ENCODE results near the gene PCDHB2. TPM values are rescaled to one million over a fixed set of nuclear protein-coding genes. Genes with fewer than 3 reads are reported as not detected.

PCDHB2 gene
- 1.7 and 3.8 TPM in 2 replicates for total RNA-seq

DNA sequence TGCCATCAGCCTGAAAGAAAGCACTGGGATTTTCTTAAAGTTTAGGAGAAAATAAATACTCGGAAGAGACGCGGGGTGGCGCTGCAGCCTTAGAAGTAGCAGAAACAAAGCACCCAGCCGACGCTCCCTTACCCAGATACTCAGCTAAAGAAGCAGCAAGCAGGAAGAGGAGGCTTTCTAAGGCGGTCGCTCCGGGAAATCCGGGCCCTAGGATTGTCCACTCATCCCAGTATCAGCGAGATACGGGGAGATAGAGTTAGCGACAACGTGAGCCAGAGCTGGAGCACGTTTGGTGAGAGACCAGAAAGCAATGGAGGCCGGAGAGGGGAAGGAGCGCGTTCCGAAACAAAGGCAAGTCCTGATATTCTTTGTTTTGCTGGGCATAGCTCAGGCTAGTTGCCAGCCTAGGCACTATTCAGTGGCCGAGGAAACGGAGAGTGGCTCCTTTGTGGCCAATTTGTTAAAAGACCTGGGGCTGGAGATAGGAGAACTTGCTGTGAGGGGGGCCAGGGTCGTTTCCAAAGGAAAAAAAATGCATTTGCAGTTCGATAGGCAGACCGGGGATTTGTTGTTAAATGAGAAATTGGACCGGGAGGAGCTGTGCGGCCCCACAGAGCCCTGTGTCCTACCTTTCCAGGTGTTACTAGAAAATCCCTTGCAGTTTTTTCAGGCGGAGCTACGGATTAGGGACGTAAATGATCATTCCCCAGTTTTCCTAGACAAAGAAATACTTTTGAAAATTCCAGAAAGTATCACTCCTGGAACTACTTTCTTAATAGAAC lies at the start of gene PCDHB2:
PCDHB2 (plus strand) TSS at position 135 of the 782 bp plus-strand sequence; CDS start at position 311, 176 bp downstream.

DNA sequence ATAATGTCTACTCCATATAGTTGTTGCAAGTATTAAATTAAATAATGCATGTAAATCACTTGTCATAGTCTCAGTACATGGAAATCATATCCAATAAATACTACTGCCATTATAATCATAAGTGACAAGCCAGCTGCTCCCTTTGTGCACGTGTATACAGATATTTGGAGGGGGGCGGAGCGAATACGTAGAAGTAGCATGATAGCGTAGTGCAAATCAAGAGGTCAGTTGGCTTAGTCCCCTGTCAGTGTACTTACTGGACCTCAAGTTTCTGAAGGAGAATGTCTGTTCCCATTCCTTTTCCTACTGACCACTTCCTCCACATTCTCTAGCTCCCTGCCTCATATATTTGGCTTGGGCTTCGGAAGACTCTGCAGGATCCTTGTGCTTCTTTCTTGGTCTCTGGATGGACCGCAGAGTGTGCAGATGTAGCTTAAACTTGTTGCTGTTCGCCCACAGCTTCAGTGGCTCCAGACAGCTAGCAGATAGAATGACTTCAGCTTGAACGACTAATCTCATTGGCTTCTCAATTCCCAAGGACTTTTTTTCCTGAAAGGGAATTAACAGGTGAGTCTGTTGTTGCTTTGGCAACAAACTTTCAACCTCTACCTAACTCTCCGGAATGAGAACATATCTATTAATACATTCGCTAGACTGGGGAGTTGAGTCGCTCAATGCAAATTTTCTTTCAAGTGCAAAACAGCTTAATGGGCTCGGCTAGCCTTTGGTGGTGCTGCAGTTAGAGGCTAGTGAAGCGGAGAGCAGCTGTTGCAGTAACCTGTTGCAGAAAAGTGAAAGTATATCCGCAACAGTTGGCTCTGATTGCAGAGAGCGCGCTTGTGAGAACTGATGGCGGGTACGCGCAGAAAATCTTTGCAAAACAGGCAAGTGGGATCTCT lies 43.5 kb upstream of the PCDHB2 start, which contains the start of gene PCDHB1:
PCDHB1 (plus strand) TSS at position 753 of the 899 bp plus-strand sequence; CDS start at position 850, 97 bp downstream.

DNA sequence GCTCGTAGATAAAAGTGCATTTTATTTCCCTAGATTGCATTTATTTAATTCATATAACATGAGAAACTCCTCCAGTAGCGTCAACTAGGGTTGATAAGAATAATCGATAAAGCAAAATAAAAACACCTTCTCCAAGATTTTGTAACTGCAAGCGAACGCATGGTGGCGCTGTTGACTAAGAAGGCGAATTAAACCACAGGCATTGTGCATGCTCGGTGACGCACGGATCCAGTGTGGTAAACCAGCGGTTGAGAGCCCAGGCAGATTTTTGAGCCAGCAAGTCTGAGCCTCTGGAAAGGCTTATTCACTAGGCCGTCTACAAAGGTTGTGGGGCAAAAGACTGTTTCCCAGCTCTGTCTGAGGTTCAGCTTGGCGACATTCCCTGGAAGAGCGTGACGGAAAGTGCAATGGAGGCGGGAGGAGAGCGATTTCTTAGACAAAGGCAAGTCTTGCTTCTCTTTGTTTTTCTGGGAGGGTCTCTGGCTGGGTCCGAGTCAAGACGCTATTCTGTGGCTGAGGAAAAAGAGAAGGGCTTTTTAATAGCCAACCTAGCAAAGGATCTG lies 5.9 kb downstream of the PCDHB2 start, which contains the start of gene PCDHB3:
PCDHB3 (plus strand) TSS at position 231 of the 563 bp plus-strand sequence; CDS start at position 408, 177 bp downstream.

DNA sequence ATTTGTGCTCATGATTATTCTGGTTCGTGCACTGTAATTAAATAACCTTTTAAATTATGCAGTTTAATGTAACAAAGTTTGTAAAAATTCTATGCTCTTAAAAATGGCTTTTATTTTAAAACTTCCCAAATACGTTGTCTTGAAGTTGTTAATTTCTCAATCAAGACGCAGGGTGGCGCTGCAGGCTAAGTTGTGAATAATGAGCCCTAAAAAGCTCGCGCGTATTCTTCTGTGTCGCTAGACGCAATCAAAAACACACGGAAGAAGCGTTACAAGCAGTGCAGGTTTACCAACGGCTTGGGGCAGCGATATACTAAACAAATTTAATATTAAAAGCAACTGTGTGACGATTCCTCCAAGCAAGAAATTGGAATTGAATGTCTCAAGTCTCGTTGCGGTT lies 27.1 kb downstream of the PCDHB2 start, which contains the start of gene PCDHB4:
PCDHB4 (plus strand) TSS at position 256 of the 400 bp plus-strand sequence. CDS start 181 bp downstream, outside the sequence.

DNA sequence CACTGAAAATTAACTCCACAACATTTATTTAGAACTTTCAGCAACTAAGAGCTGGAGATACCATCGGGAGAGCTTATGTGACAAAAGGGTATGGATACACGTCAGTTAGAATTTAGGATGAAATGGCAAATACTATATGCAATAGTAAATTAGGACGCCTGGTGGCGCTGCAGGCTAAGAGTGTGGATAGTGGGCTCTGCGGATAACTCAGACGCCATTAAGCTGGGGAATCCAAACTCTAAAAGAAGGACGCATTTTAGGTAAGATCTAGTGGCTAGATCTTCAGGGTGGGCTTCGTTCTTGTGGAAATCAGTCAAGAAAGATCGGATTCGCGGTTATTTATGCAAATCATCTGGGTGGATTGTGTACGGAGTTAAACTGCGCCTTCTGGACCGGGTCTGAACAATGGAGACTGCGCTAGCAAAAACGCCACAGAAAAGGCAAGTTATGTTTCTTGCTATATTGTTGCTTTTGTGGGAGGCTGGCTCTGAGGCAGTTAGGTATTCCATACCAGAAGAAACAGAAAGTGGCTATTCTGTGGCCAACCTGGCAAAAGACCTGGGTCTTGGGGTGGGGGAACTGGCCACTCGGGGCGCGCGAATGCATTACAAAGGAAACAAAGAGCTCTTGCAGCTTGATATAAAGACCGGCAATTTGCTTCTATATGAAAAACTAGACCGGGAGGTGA lies 40.8 kb downstream of the PCDHB2 start, which contains the start of gene PCDHB5:
PCDHB5 (plus strand) TSS at position 177 of the 688 bp plus-strand sequence; CDS start at position 406, 229 bp downstream.

Other genes starting within 250 kb of the PCDHB2 start
- gene PCDHA9, start 246.2 kb upstream of the PCDHB2 start, total RNA-seq: under 0.01 and 0.06 TPM in 2 replicates
- gene PCDHA10, start 238.7 kb upstream of the PCDHB2 start, total RNA-seq: under 0.01 and 0.06 TPM in 2 replicates
- 0.06 and 0.13 TPM in 2 replicates for gene PCDHA11, start 225.7 kb upstream of the PCDHB2 start, total RNA-seq
- gene PCDHA12, start 219.3 kb upstream of the PCDHB2 start, total RNA-seq: under 0.01 and 0.06 TPM in 2 replicates
- gene PCDHA13, start 212.5 kb upstream of the PCDHB2 start, total RNA-seq: under 0.01 and 0.19 TPM in 2 replicates
- 0.06 and 0.13 TPM in 2 replicates for gene PCDHAC1, start 168.3 kb upstream of the PCDHB2 start, total RNA-seq
- gene PCDHAC2, start 128.1 kb upstream of the PCDHB2 start, total RNA-seq: 0.31 and 0.53 TPM in 2 replicates
- gene PCDHB1, start 43.2 kb upstream of the PCDHB2 start, total RNA-seq: not detected in 2 replicates
- gene PCDHB3, start 5.9 kb downstream of the PCDHB2 start, total RNA-seq: 0.81 and 1.3 TPM in 2 replicates
- gene PCDHB4, start 27.2 kb downstream of the PCDHB2 start, total RNA-seq: 0.68 and 0.79 TPM in 2 replicates
- 1.4 and 1.8 TPM in 2 replicates for gene PCDHB5, start 40.6 kb downstream of the PCDHB2 start, total RNA-seq
- 0.13 and 0.37 TPM in 2 replicates for gene PCDHB6, start 55.4 kb downstream of the PCDHB2 start, total RNA-seq
- gene PCDHB7, start 78.0 kb downstream of the PCDHB2 start, total RNA-seq: 0.79 and 1.1 TPM in 2 replicates
- 0.62 and 1.1 TPM in 2 replicates for gene PCDHB8, start 83.2 kb downstream of the PCDHB2 start, total RNA-seq
- 1.8 and 1.9 TPM in 2 replicates for gene PCDHB16, start 87.8 kb downstream of the PCDHB2 start, total RNA-seq
- gene PCDHB9, start 92.5 kb downstream of the PCDHB2 start, total RNA-seq: 0.40 and 0.44 TPM in 2 replicates
- gene PCDHB10, start 97.7 kb downstream of the PCDHB2 start, total RNA-seq: 0.66 and 1.1 TPM in 2 replicates
- gene PCDHB11, start 105.0 kb downstream of the PCDHB2 start, total RNA-seq: 0.44 and 0.53 TPM in 2 replicates
- 0.25 and 0.40 TPM in 2 replicates for gene PCDHB12, start 114.1 kb downstream of the PCDHB2 start, total RNA-seq
- gene PCDHB13, start 119.3 kb downstream of the PCDHB2 start, total RNA-seq: 0.81 and 1.1 TPM in 2 replicates
- 0.92 and 1.1 TPM in 2 replicates for gene PCDHB14, start 128.7 kb downstream of the PCDHB2 start, total RNA-seq
- 0.53 and 0.56 TPM in 2 replicates for gene PCDHB15, start 150.8 kb downstream of the PCDHB2 start, total RNA-seq
- gene SLC25A2, start 209.4 kb downstream of the PCDHB2 start, total RNA-seq: 0.13 and 0.31 TPM in 2 replicates
- 81.0 and 83.9 TPM in 2 replicates for gene TAF7, start 226.2 kb downstream of the PCDHB2 start, total RNA-seq
- 1.1 TPM in 2 replicates for gene PCDHGA1, start 235.9 kb downstream of the PCDHB2 start, total RNA-seq
- 1.7 and 2.5 TPM in 2 replicates for gene PCDHGA2, start 244.1 kb downstream of the PCDHB2 start, total RNA-seq
- 2.0 and 2.9 TPM in 2 replicates for gene PCDHGA3, start 249.2 kb downstream of the PCDHB2 start, total RNA-seq

Measured in aortic smooth muscle cell (primary cell).